Endodermal cell (in vitro differentiated cells): ENCODE measurements around the gene DCAF5. TPM values are rescaled to one million over a fixed set of nuclear protein-coding genes. Genes with fewer than 3 reads are reported as not detected.

Source experiments
- DNase-seq: peaks from one replicate; pipeline ENCODE4 v3.0.0-alpha.2; 2017
- H3K27ac ChIP-seq: 2 replicates; pipeline ENCODE4 v1.5.1; 2013; ENCODE audit warnings: mild to moderate bottlenecking, low read depth, low read length, moderate library complexity
- H3K27me3 ChIP-seq: 2 replicates; pipeline ENCODE4 v1.6.1; 2013; ENCODE audit warnings: mild to moderate bottlenecking, low read length, moderate library complexity; ENCODE audit not compliant: insufficient read depth, control insufficient read depth, poor library complexity, severe bottlenecking
- H3K36me3 ChIP-seq: 2 replicates; pipeline ENCODE4 v1.7.0; 2013; ENCODE audit warnings: mild to moderate bottlenecking, low read length, moderate library complexity; ENCODE audit not compliant: control insufficient read depth, insufficient read depth
- H3K4me1 ChIP-seq: one replicate; pipeline ENCODE4 v1.7.0; 2013; ENCODE audit warnings: low read length; ENCODE audit not compliant: control insufficient read depth, insufficient read depth
- H3K4me3 ChIP-seq: 2 replicates; pipeline ENCODE4 v1.5.1; 2013; ENCODE audit warnings: mild to moderate bottlenecking, low read length, moderate library complexity
- H3K9ac ChIP-seq: 2 replicates; pipeline ENCODE4 v1.6.1; 2013; ENCODE audit warnings: mild to moderate bottlenecking, low read length, moderate library complexity; ENCODE audit not compliant: poor library complexity, severe bottlenecking; ENCODE audit errors: extremely low read depth
- H3K9me3 ChIP-seq: 2 replicates; pipeline ENCODE4 v1.6.1; 2013; ENCODE audit warnings: mild to moderate bottlenecking, low read length, moderate library complexity; ENCODE audit not compliant: control insufficient read depth
- H3K27ac Mint-ChIP-seq: 2 replicates; pipeline ENCODE4 v1.8.0; 2020; ENCODE audit warnings: mixed read lengths
- H3K27me3 Mint-ChIP-seq: 2 replicates; pipeline ENCODE4 v1.8.0; 2021; ENCODE audit warnings: mild to moderate bottlenecking, mixed read lengths; ENCODE audit not compliant: insufficient read depth
- H3K36me3 Mint-ChIP-seq: 2 replicates; pipeline ENCODE4 v1.8.0; 2020; ENCODE audit warnings: low read depth, mixed read lengths
- H3K4me1 Mint-ChIP-seq: 2 replicates; pipeline ENCODE4 v1.8.0; 2020; ENCODE audit warnings: mixed read lengths
- H3K4me3 Mint-ChIP-seq: 2 replicates; pipeline ENCODE4 v1.8.0; 2020; ENCODE audit warnings: mild to moderate bottlenecking, moderate library complexity, mixed read lengths
- H3K9me3 Mint-ChIP-seq: 2 replicates; pipeline ENCODE4 v1.8.0; 2020; ENCODE audit warnings: mild to moderate bottlenecking, mixed read lengths
- WGBS, 2 experiments: methylation state at CpG; one replicate each; pipeline versions ENCODE4 v1.1.5 to v1.1.7; 2013; ENCODE audit warnings: missing lambda C conversion rate in 2 of 2, mixed read lengths in 1 of 2; ENCODE audit not compliant: insufficient coverage in 1 of 2, insufficient read length in 1 of 2; 5-methylcytosine and 5-hydroxymethylcytosine counted together
- total RNA-seq, 2 donors: library from RNA; stranded (reverse); fragmentation: NEBNext Ultra II Directional in 1 of 2; extraction: Animal tissue kit (Norgen Biotek cat#: 25700) in 1 of 2; gene quantifications; 2 replicates in 1 of 2; 3 replicates in 1 of 2; pipeline ENCODE4 v1.2.1, GENCODE V29; 2021
- TF ChIP-seq, protein P1 (sequence below): fragments of 200-600 bp; sonication (generic); conservative IDR thresholded peaks from 2 replicates; pipeline ENCODE4 v1.5.0; 2021; ENCODE audit warnings: antibody characterized with exemption, mild to moderate bottlenecking

The DCAF5 gene
- total RNA-seq, 2 donors from 2014 or later, result 61.1 to 69.6 TPM

DNA sequence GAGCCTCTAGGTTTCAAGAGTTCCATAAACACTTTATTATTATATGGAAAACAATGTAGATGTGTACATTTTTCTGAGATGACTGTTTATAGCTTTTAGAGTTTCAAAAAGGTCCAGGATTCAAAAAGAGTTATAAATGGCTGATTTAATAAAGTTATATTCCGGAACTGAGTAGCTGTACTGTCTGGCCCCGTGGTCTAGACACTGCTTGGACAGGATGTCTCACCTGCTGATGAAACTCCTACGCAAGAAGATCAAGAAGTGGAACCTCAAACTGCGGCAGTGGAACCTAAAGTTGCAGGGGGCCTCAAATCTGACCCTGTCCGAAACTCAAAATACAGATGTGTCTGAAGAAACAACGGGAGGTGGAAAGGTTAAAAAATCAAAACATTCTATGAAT lies 69.7 kb downstream of the DCAF5 start:
- peaks cover 43% of the 10 kb centered on the region for H3K4me1 Mint-ChIP-seq
- Histone ChIP-seq H3K36me3 (peaks cover 73% of the 10 kb centered on the region), H3K9ac (no peak overlapping the region), H3K27me3 (no peaks in the 10 kb centered on the region), H3K27ac (no peak overlapping the region), H3K4me3 (no peak overlapping the region), H3K9me3 (no peaks in the 10 kb centered on the region), H3K4me1 (no peaks in the 10 kb centered on the region)
- peaks cover 48% of the 10 kb centered on the region for H3K36me3 Mint-ChIP-seq
- no peak overlapping the region for H3K27ac Mint-ChIP-seq
- H3K4me3 Mint-ChIP-seq, result no peak overlapping the region
- TF ChIP-seq, protein P1, sequence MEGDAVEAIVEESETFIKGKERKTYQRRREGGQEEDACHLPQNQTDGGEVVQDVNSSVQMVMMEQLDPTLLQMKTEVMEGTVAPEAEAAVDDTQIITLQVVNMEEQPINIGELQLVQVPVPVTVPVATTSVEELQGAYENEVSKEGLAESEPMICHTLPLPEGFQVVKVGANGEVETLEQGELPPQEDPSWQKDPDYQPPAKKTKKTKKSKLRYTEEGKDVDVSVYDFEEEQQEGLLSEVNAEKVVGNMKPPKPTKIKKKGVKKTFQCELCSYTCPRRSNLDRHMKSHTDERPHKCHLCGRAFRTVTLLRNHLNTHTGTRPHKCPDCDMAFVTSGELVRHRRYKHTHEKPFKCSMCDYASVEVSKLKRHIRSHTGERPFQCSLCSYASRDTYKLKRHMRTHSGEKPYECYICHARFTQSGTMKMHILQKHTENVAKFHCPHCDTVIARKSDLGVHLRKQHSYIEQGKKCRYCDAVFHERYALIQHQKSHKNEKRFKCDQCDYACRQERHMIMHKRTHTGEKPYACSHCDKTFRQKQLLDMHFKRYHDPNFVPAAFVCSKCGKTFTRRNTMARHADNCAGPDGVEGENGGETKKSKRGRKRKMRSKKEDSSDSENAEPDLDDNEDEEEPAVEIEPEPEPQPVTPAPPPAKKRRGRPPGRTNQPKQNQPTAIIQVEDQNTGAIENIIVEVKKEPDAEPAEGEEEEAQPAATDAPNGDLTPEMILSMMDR, result no peak
- H3K9me3 Mint-ChIP-seq, result no peaks in the 10 kb centered on the region
- no peak for DNase-seq
- WGBS, 2 experiments, result 96 to 97% methylated on average over 5 to 6 of the region's 6 CpGs
- no peaks in the 10 kb centered on the region for H3K27me3 Mint-ChIP-seq

GRCh38 chr14:69081271-69081670 lies 71.6 kb downstream of the DCAF5 start:
- Histone ChIP-seq H3K9me3 (no peaks in the 10 kb centered on the region), H3K36me3 (peaks cover 64% of the 10 kb centered on the region), H3K27me3 (no peaks in the 10 kb centered on the region), H3K9ac (no peak overlapping the region), H3K4me3 (no peak overlapping the region), H3K27ac (no peak overlapping the region), H3K4me1 (no peaks in the 10 kb centered on the region)
- Mint-ChIP-seq H3K4me1 (peaks cover 49% of the 10 kb centered on the region), H3K36me3 (peaks cover 52% of the 10 kb centered on the region), H3K27ac (no peak overlapping the region), H3K4me3 (no peak overlapping the region), H3K27me3 (no peaks in the 10 kb centered on the region), H3K9me3 (no peaks in the 10 kb centered on the region)
- WGBS, 2 experiments, result 93% methylated on average over 1 of the region's 2 CpGs; no CpG with 5 or more reads in 1 of the 2 experiments
- TF ChIP-seq, protein P1, result no peak
- no peak for DNase-seq

DNA sequence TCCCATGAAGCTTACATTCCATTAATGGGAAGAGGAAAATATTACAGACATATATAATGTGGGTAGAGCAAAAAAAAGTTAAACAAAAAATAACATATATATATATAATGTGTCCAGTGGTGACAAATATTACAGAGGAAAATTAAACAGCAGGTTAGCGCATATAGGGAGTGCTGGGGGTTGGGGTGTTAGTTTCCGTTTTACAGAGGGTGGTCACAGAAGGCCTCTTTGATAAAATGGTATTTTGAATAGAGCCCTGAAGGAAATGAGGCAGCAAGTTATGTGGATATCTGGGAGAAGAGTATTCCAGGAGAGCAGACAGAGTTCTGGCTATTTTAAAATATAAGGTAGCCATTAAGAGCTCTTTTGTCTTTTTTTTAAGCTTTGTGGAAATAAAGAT lies 73.2 kb downstream of the DCAF5 start:
- Histone ChIP-seq H3K36me3 (peaks cover 71% of the 10 kb centered on the region), H3K9me3 (no peaks in the 10 kb centered on the region), H3K9ac (no peak overlapping the region), H3K4me1 (no peaks in the 10 kb centered on the region), H3K27ac (peak overlapping the region; percentile 78), H3K27me3 (no peaks in the 10 kb centered on the region), H3K4me3 (no peak overlapping the region)
- 96 to 100% methylated on average over 2 of the region's 2 CpGs for WGBS, 2 experiments
- Mint-ChIP-seq H3K4me3 (no peak overlapping the region), H3K9me3 (no peaks in the 10 kb centered on the region), H3K4me1 (peaks cover 46% of the 10 kb centered on the region), H3K36me3 (peaks cover 52% of the 10 kb centered on the region), H3K27me3 (no peaks in the 10 kb centered on the region), H3K27ac (peak overlapping the region; percentile 45)
- TF ChIP-seq, protein P1, result no peak
- DNase-seq, result no peak
